Activated CD8-positive, alpha-beta T cell treated with anti-CD3 and anti-CD28 coated beads for 36 hours (primary cell): ENCODE data around the gene CHD1L. TPM values are rescaled to one million over a fixed set of nuclear protein-coding genes. Genes with fewer than 3 reads are reported as not detected.

Experiments used
- ATAC-seq: fragments of 200-7000 bp; cut with Tn5 transposase; one replicate; pipeline ENCODE4 v1.10.0; 2021; ENCODE audit warnings: mild to moderate bottlenecking, moderate library complexity
- CTCF ChIA-PET: fragments of 350-600 bp; sonication (Branson Sonifier 250); formaldehyde crosslinking; loops from one replicate; lab custom pipeline; 2021; ENCODE audit warnings: antibody characterized with exemption; lab: Charles Lee
- POLR2A ChIA-PET: fragments of 350-600 bp; sonication (Branson Sonifier 250); formaldehyde crosslinking; loops from one replicate; lab custom pipeline; 2021; ENCODE audit warnings: antibody characterized with exemption; lab: Charles Lee
- DNase-seq: peaks from one replicate; pipeline ENCODE4 v3.0.0-alpha.2; 2020
- H3K27ac Mint-ChIP-seq: one replicate; pipeline ENCODE4 v1.8.0; 2021; ENCODE audit warnings: mild to moderate bottlenecking, mixed read lengths
- H3K27me3 Mint-ChIP-seq: one replicate; pipeline ENCODE4 v1.8.0; 2021; ENCODE audit warnings: mixed read lengths
- H3K36me3 Mint-ChIP-seq: one replicate; pipeline ENCODE4 v1.8.0; 2021; ENCODE audit warnings: low read depth, mixed read lengths
- H3K4me1 Mint-ChIP-seq: one replicate; pipeline ENCODE4 v1.8.0; 2021; ENCODE audit warnings: low read depth, mixed read lengths
- H3K4me3 Mint-ChIP-seq: one replicate; pipeline ENCODE4 v1.8.0; 2021; ENCODE audit warnings: mild to moderate bottlenecking, moderate library complexity, mixed read lengths
- H3K9me3 Mint-ChIP-seq: one replicate; pipeline ENCODE4 v1.8.0; 2021; ENCODE audit warnings: mixed read lengths
- CTCF ChIP-seq: fragments of 200-600 bp; IDR thresholded peaks from one replicate; pipeline ENCODE4 v1.8.0; 2022; ENCODE audit warnings: antibody characterized with exemption, mild to moderate bottlenecking
- intact Hi-C: fragments of 100-400 bp; cut with micrococcal nuclease; formaldehyde crosslinking; loops from one replicate; pipeline ENCODE4 v1.10.0; 2022
- total RNA-seq, 2 experiments: library from RNA; stranded (reverse); gene quantifications; one replicate each; pipeline ENCODE4 v1.2.3, GENCODE V29; 2021

The CHD1L gene
- total RNA-seq, 2 experiments from 2014 or later = 80.5 to 81.1 TPM

GRCh38 chr1:147204080-147204479 lies 38.4 kb upstream of the CHD1L start:
- CTCF ChIA-PET = no interaction called here
- no peak overlapping the region for H3K27ac Mint-ChIP-seq
- no peak for ATAC-seq
- H3K27me3 Mint-ChIP-seq = no peaks in the 10 kb centered on the region
- DNase-seq = no peak
- TF ChIP-seq CTCF = no peak
- H3K4me1 Mint-ChIP-seq = peaks cover 3% of the 10 kb centered on the region
- no peak overlapping the region for H3K4me3 Mint-ChIP-seq
- intact Hi-C loops = no loop called here
- H3K9me3 Mint-ChIP-seq = no peaks in the 10 kb centered on the region
- peaks cover 2% of the 10 kb centered on the region for H3K36me3 Mint-ChIP-seq
- POLR2A ChIA-PET = interaction anchor here (1.1 kb wide), 1 partner anchor 31 kb away, joined by 3 read pairs; no protein-coding TSS in a partner anchor

- POLR2A ChIA-PET = no interaction called here
- no peak for ATAC-seq
- CTCF ChIA-PET = no interaction called here
- no peak for TF ChIP-seq CTCF
- Mint-ChIP-seq H3K27ac (no peak overlapping the region), H3K27me3 (no peaks in the 10 kb centered on the region), H3K36me3 (peaks cover 2% of the 10 kb centered on the region), H3K4me1 (no peaks in the 10 kb centered on the region), H3K4me3 (no peak overlapping the region), H3K9me3 (no peaks in the 10 kb centered on the region)
- intact Hi-C loops = no loop called here
- no peak for DNase-seq
These were observed 35.3 kb upstream of the CHD1L start for GRCh38 chr1:147207192-147207591.

GRCh38 chr1:147208619-147209018 lies 33.9 kb upstream of the CHD1L start:
- ChIA-PET CTCF (no interaction called here), POLR2A (no interaction called here)
- ATAC-seq (no peak), DNase-seq (no peak)
- Mint-ChIP-seq H3K27me3 (no peaks in the 10 kb centered on the region), H3K9me3 (no peaks in the 10 kb centered on the region), H3K36me3 (peaks cover 2% of the 10 kb centered on the region), H3K27ac (no peak overlapping the region), H3K4me1 (no peaks in the 10 kb centered on the region), H3K4me3 (no peak overlapping the region)
- no peak for TF ChIP-seq CTCF
- intact Hi-C loops = no loop called here

- TF ChIP-seq CTCF = no peak
- CTCF ChIA-PET = no interaction called here
- POLR2A ChIA-PET = no interaction called here
- Mint-ChIP-seq H3K9me3 (no peaks in the 10 kb centered on the region), H3K4me1 (no peaks in the 10 kb centered on the region), H3K27me3 (no peaks in the 10 kb centered on the region), H3K36me3 (no peaks in the 10 kb centered on the region), H3K27ac (no peak overlapping the region), H3K4me3 (no peak overlapping the region)
- intact Hi-C loops = no loop called here
- no peak for DNase-seq
- ATAC-seq = no peak
These were observed 32.4 kb upstream of the CHD1L start for GRCh38 chr1:147209825-147210821.

GRCh38 chr1:147210987-147211386 lies 31.5 kb upstream of the CHD1L start:
- Mint-ChIP-seq H3K27ac (no peak overlapping the region), H3K27me3 (no peaks in the 10 kb centered on the region), H3K9me3 (no peaks in the 10 kb centered on the region), H3K36me3 (no peaks in the 10 kb centered on the region), H3K4me3 (no peak overlapping the region), H3K4me1 (no peaks in the 10 kb centered on the region)
- intact Hi-C loops = no loop called here
- DNase-seq = no peak
- TF ChIP-seq CTCF = no peak
- CTCF ChIA-PET = interaction anchor here (1.3 kb wide), 1 partner anchor 31 kb away, joined by 3 read pairs; the partner anchor contains the start of gene CHD1L
- POLR2A ChIA-PET = no interaction called here
- ATAC-seq = no peak
